ENCODE results near the gene OSER1.

Gene OSER1

DNA sequence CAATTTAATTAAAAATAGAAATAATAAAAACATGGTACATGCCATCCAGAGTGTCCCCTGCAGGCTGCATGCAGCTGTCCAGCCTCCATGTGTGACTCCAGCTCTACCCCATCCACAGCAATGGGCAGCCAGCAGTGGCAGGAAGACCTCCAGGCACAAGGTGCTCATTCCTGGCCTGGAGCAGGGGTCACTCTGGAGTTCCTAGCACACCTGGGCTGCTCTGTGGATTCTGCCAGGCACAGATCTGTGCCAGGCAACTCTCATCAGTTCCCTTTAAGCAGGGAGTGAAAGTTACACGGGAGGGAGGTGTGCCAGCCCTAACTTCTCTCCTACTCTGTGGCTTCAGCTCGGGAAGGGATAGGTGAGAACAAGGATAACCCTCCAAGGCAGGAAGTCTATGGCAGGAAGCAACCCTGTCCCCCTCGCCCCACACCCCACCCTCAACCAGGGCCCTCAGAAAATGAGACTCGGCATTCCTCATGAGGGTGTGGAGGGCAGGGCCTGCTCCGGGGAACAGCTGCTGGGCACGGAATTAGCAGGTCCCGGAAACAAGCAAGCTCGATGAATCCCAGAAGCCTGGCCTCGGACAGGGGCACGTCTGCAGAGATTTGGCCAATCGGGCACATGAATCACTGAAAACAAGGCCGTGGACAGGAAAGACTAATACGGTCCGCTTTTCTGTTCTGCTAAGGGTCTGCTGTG, 33.6 kb downstream of the OSER1 start:
- H3K9me3 ChIP-seq (ENCODE audit: control insufficient read depth, insufficient read depth, low read length), result no peaks in the 10 kb centered on the region
- no peaks in the 10 kb centered on the region; the same call in 1 of the 2 replicates for H3K4me1 ChIP-seq (ENCODE audit: control insufficient read depth, insufficient read depth, low read length)
- no peak overlapping the region for H3K4me3 ChIP-seq (ENCODE audit: low read length)
- H3K27me3 ChIP-seq (ENCODE audit: control insufficient read depth, insufficient read depth, low read length), result no peaks in the 10 kb centered on the region
- WGBS (ENCODE audit: insufficient coverage, insufficient read length), result no CpG with 5 or more reads among the region's 14 CpGs
- no peaks in the 10 kb centered on the region for H3K36me3 ChIP-seq (ENCODE audit: control insufficient read depth, insufficient read depth, low read length)
- H3K27ac ChIP-seq (ENCODE audit: low read length), result no peak overlapping the region
- no peak for DNase-seq (ENCODE audit: low read depth, low spot score)

GRCh38 chr20:44174996-44175765, 35.4 kb downstream of the OSER1 start:
- no peak for DNase-seq (ENCODE audit: low read depth, low spot score)
- Histone ChIP-seq H3K4me3 (ENCODE audit: low read length) (no peak overlapping the region), H3K36me3 (ENCODE audit: control insufficient read depth, insufficient read depth, low read length) (no peaks in the 10 kb centered on the region), H3K9me3 (ENCODE audit: control insufficient read depth, insufficient read depth, low read length) (no peaks in the 10 kb centered on the region), H3K4me1 (ENCODE audit: control insufficient read depth, insufficient read depth, low read length) (no peaks in the 10 kb centered on the region), H3K27me3 (ENCODE audit: control insufficient read depth, insufficient read depth, low read length) (no peaks in the 10 kb centered on the region), H3K27ac (ENCODE audit: low read length) (no peak overlapping the region)
- WGBS (ENCODE audit: insufficient coverage, insufficient read length), result no CpG with 5 or more reads among the region's 13 CpGs

GRCh38 chr20:44173846-44174245, 36.7 kb downstream of the OSER1 start:
- Histone ChIP-seq H3K4me1 (ENCODE audit: control insufficient read depth, insufficient read depth, low read length) (no peaks in the 10 kb centered on the region), H3K27ac (ENCODE audit: low read length) (no peak overlapping the region), H3K4me3 (ENCODE audit: low read length) (no peak overlapping the region), H3K36me3 (ENCODE audit: control insufficient read depth, insufficient read depth, low read length) (no peaks in the 10 kb centered on the region), H3K27me3 (ENCODE audit: control insufficient read depth, insufficient read depth, low read length) (no peaks in the 10 kb centered on the region), H3K9me3 (ENCODE audit: control insufficient read depth, insufficient read depth, low read length) (no peaks in the 10 kb centered on the region)
- no CpG with 5 or more reads among the region's 8 CpGs for whole genome bisulfite sequencing (ENCODE audit: insufficient coverage, insufficient read length)
- DNase-seq (ENCODE audit: low read depth, low spot score), result no peak

GRCh38 chr20:44173116-44173515, 37.5 kb downstream of the OSER1 start:
- Histone ChIP-seq H3K27me3 (ENCODE audit: control insufficient read depth, insufficient read depth, low read length) (no peaks in the 10 kb centered on the region), H3K36me3 (ENCODE audit: control insufficient read depth, insufficient read depth, low read length) (no peaks in the 10 kb centered on the region), H3K4me3 (ENCODE audit: low read length) (no peak overlapping the region), H3K4me1 (ENCODE audit: control insufficient read depth, insufficient read depth, low read length) (no peaks in the 10 kb centered on the region), H3K9me3 (ENCODE audit: control insufficient read depth, insufficient read depth, low read length) (no peaks in the 10 kb centered on the region), H3K27ac (ENCODE audit: low read length) (no peak overlapping the region)
- 83% methylated on average over 3 of the region's 5 CpGs for WGBS (ENCODE audit: insufficient coverage, insufficient read length)
- no peak for DNase-seq (ENCODE audit: low read depth, low spot score)

- H3K9me3 ChIP-seq (ENCODE audit: control insufficient read depth, insufficient read depth, low read length), result no peaks in the 10 kb centered on the region
- H3K4me3 ChIP-seq (ENCODE audit: low read length), result no peak overlapping the region
- WGBS (ENCODE audit: insufficient coverage, insufficient read length), result no CpG with 5 or more reads among the region's 2 CpGs
- H3K36me3 ChIP-seq (ENCODE audit: control insufficient read depth, insufficient read depth, low read length), result no peaks in the 10 kb centered on the region
- H3K4me1 ChIP-seq (ENCODE audit: control insufficient read depth, insufficient read depth, low read length), result no peaks in the 10 kb centered on the region
- DNase-seq (ENCODE audit: low read depth, low spot score), result no peak
- no peak overlapping the region for H3K27ac ChIP-seq (ENCODE audit: low read length)
- no peaks in the 10 kb centered on the region for H3K27me3 ChIP-seq (ENCODE audit: control insufficient read depth, insufficient read depth, low read length)
These were observed 38.0 kb downstream of the OSER1 start for GRCh38 chr20:44172572-44172950.

DNA sequence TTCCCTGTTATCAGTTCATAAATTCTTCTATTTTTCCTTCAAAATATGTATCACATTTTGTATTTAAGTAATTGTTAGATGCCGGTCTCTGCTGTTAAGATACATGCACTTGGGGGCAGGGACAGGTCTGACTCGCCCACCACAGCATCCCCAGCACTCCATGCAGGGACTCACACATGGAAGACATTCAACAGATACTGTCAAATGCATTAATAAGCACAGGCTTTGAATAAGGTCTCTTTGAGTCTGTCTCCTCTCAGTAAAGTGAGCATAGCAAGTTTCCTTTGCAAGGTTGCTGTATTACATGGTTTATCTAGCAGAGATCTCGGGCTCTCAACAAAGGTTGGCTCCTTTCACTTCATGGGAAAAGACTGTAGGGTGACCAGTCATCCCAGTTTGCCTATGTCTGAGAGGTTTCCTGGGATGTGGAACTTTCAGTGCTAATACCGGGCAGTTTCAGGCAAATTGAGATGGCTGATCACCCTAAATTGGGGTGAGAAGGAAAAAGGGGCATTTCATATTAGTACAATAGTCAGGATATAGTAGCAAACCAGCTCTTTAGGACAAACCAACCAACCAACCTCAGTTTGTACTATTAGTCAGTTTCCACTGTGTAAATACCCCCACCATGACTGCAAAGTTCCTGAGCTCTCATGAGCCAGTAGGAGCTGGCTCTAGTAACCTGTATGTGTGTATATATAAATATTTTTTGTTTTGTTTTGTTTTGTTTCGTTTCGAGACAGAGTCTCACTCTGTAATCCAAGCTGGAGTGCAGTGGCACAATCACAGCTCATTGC, 38.6 kb downstream of the OSER1 start:
- no peak for DNase-seq (ENCODE audit: low read depth, low spot score)
- no peak overlapping the region for H3K27ac ChIP-seq (ENCODE audit: low read length)
- H3K4me1 ChIP-seq (ENCODE audit: control insufficient read depth, insufficient read depth, low read length), result no peaks in the 10 kb centered on the region
- H3K36me3 ChIP-seq (ENCODE audit: control insufficient read depth, insufficient read depth, low read length), result no peaks in the 10 kb centered on the region
- H3K9me3 ChIP-seq (ENCODE audit: control insufficient read depth, insufficient read depth, low read length), result no peaks in the 10 kb centered on the region
- WGBS (ENCODE audit: insufficient coverage, insufficient read length), result no CpG with 5 or more reads among the region's 6 CpGs
- no peaks in the 10 kb centered on the region for H3K27me3 ChIP-seq (ENCODE audit: control insufficient read depth, insufficient read depth, low read length)
- H3K4me3 ChIP-seq (ENCODE audit: low read length), result no peak overlapping the region

DNA sequence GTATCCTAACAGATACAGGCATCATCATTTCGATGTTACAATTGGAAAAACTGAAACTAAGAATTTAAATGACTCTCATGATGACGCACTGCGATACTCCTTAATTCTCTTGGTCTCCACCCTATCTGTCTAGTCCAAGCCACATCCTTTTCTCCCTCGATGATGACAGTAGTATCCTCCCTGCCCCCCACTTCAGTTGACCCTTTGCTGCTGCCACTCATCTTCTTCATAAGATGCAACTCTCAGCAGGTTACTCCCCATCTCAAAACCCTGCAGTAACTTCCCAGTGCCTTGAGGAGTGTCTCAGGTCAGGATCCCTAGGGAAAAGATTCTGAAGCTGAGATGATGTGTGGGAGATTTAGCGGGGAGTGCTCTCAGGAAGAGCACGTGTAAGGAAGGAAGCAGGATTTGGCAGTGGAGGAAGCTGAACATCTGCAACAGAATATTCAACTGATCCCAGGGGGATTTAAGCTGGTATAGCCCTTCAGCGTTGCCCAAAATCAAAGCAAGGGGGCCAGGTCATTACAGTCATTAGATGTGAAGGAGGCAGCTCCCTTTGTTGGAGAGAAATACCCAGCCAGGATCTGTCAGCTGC, 39.7 kb downstream of the OSER1 start:
- H3K4me1 ChIP-seq (ENCODE audit: control insufficient read depth, insufficient read depth, low read length), result no peaks in the 10 kb centered on the region
- no CpG with 5 or more reads among the region's 7 CpGs for WGBS (ENCODE audit: insufficient coverage, insufficient read length)
- H3K4me3 ChIP-seq (ENCODE audit: low read length), result no peak overlapping the region
- no peaks in the 10 kb centered on the region for H3K36me3 ChIP-seq (ENCODE audit: control insufficient read depth, insufficient read depth, low read length)
- no peaks in the 10 kb centered on the region for H3K9me3 ChIP-seq (ENCODE audit: control insufficient read depth, insufficient read depth, low read length)
- DNase-seq (ENCODE audit: low read depth, low spot score), result no peak
- H3K27ac ChIP-seq (ENCODE audit: low read length), result no peak overlapping the region
- no peaks in the 10 kb centered on the region for H3K27me3 ChIP-seq (ENCODE audit: control insufficient read depth, insufficient read depth, low read length)

DNA sequence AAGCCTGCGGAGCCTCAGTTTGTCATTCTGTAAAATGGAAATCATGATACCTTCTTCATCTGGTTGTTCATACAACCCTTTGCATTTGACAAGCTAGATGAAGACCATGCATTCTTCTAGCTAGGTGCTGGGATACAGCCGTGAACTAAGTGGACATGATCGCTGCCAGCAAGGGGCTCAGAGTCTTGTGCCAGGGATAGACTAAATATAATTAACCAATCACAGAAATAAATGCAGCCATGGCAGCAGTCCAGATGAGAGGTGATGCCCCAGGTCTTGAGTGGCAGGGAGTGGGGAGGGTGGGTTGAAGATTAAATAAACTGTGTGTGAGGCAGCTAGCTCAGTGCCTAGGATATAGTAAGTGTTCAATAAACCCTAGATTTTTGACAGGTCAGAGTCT, 42.8 kb downstream of the OSER1 start:
- WGBS (ENCODE audit: insufficient coverage, insufficient read length), result no CpG with 5 or more reads among the region's 3 CpGs

DNA sequence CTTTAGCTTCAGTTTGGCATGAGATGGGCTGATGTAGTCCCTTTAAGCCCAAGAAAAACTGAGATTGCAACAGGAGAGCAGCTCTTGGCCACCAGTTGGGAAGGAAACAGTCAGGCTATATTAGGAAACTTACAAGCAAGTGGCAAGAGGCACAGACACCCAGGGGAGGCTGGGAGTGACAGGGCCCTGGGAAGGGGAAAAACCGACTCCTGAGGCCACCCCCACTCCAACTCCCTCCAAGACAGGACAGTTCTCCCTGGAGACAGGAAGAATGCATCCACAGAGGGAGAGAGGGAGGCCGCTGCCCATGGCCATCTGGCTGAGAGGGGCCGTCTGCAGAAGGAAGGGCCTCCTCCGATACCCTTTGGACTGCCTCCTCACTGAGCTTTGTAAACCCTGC, 44.1 kb downstream of the OSER1 start:
- Histone ChIP-seq H3K4me3 (ENCODE audit: low read length) (no peak overlapping the region), H3K9me3 (ENCODE audit: control insufficient read depth, insufficient read depth, low read length) (no peaks in the 10 kb centered on the region), H3K4me1 (ENCODE audit: control insufficient read depth, insufficient read depth, low read length) (no peaks in the 10 kb centered on the region), H3K27ac (ENCODE audit: low read length) (no peak overlapping the region), H3K36me3 (ENCODE audit: control insufficient read depth, insufficient read depth, low read length) (no peaks in the 10 kb centered on the region), H3K27me3 (ENCODE audit: control insufficient read depth, insufficient read depth, low read length) (no peaks in the 10 kb centered on the region)
- DNase-seq (ENCODE audit: low read depth, low spot score), result no peak
- no CpG with 5 or more reads among the region's 4 CpGs for WGBS (ENCODE audit: insufficient coverage, insufficient read length)

More for the DNA sequence above, 42.8 kb downstream of the OSER1 start:
- no peak for DNase-seq (ENCODE audit: low read depth, low spot score)
- H3K4me3 ChIP-seq (ENCODE audit: low read length), result no peak overlapping the region
- no peaks in the 10 kb centered on the region for H3K36me3 ChIP-seq (ENCODE audit: control insufficient read depth, insufficient read depth, low read length)
- H3K27ac ChIP-seq (ENCODE audit: low read length), result no peak overlapping the region
- no peaks in the 10 kb centered on the region for H3K27me3 ChIP-seq (ENCODE audit: control insufficient read depth, insufficient read depth, low read length)
- no peaks in the 10 kb centered on the region for H3K4me1 ChIP-seq (ENCODE audit: control insufficient read depth, insufficient read depth, low read length)
- H3K9me3 ChIP-seq (ENCODE audit: control insufficient read depth, insufficient read depth, low read length), result no peaks in the 10 kb centered on the region

DNA sequence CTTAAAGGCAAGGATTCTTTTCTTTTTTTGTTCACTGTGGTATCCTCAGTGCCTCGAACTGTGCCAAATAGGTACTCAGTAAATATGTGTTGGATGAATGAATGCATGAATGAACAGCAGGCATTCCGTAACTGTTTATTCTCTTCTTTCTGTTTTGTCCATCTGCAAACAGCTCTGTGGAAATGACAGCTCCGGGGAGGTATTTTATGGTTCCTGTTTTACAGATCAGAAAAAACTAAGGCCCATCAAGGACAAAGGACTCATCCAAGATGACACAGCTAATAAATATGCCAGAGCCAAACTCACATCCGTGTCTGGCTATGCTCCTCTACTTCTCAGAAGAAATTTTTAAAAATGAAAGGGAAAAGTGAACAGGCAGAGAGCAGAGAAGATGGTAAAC, 44.6 kb downstream of the OSER1 start:
- no peaks in the 10 kb centered on the region for H3K27me3 ChIP-seq (ENCODE audit: control insufficient read depth, insufficient read depth, low read length)
- H3K4me3 ChIP-seq (ENCODE audit: low read length), result no peak overlapping the region
- H3K9me3 ChIP-seq (ENCODE audit: control insufficient read depth, insufficient read depth, low read length), result no peaks in the 10 kb centered on the region
- H3K4me1 ChIP-seq (ENCODE audit: control insufficient read depth, insufficient read depth, low read length), result no peaks in the 10 kb centered on the region
- no peak for DNase-seq (ENCODE audit: low read depth, low spot score)
- H3K36me3 ChIP-seq (ENCODE audit: control insufficient read depth, insufficient read depth, low read length), result no peaks in the 10 kb centered on the region
- WGBS (ENCODE audit: insufficient coverage, insufficient read length), result no CpG with 5 or more reads among the region's 4 CpGs
- H3K27ac ChIP-seq (ENCODE audit: low read length), result no peak overlapping the region

All from iPS DF 6.9 (cell line).